ENCODE results near the gene MKLN1.

DNA sequence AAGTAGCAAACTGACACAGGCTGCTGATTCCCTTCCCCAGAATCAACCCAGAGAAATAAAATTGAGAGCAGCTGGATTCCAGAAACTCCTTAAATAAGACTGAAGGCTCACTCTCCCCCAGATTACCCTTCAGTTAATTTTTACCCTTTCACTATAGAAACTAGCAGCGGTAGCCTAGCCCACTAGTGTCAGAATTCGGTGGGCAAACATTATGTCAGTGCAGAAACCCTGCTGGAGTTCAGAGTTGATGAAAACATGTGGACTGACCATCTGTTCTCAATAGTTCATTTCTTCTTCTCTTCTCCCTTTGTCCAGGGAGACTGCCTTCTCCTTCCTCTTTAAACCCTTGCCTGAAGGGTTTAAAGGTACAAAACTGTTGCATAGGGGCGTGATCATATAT lies 128.7 kb downstream of the MKLN1 start:
- TF ChIP-seq CTCF (IDR thresholded peaks at IDR 0.05; ENCODE audit: poor library complexity) (no peak), EZH2 (IDR thresholded peaks at IDR 0.05; ENCODE audit: borderline replicate concordance) (no peak), EZH2phosphoT487 (IDR thresholded peaks at IDR 0.05; ENCODE audit: low read depth, severe bottlenecking, unreplicated experiment) (no peak)
